T-helper 2 cell treated with Interferon-gamma antibody and Interleukin-4, amounts not matched to agents 5 μg/mL and 100 μg/mL, for 36 hours (primary cell): Measurements from ENCODE around the gene CD248.
"Not testable (repeated sequence)": the region's sequence is repeated elsewhere in the genome, so short reads cannot be mapped to it uniquely, and the experiment has no call there.

Source experiments
- DNase-seq: peaks from one replicate; pipeline ENCODE4 v3.0.0; 2021; ENCODE audit warnings: low spot score
- H3K27ac Mint-ChIP-seq: one replicate; pipeline ENCODE4 v1.8.0; 2021; ENCODE audit warnings: mild to moderate bottlenecking, mixed read lengths
- H3K27me3 Mint-ChIP-seq: one replicate; pipeline ENCODE4 v1.8.0; 2021; ENCODE audit warnings: low read depth, mixed read lengths
- H3K36me3 Mint-ChIP-seq: one replicate; pipeline ENCODE4 v1.8.0; 2021; ENCODE audit warnings: low read depth, mixed read lengths
- H3K4me1 Mint-ChIP-seq: one replicate; pipeline ENCODE4 v1.8.0; 2021; ENCODE audit warnings: low read depth, mixed read lengths
- H3K4me3 Mint-ChIP-seq: one replicate; pipeline ENCODE4 v1.8.0; 2022; ENCODE audit warnings: mild to moderate bottlenecking, moderate library complexity, mixed read lengths
- H3K9me3 Mint-ChIP-seq: one replicate; pipeline ENCODE4 v1.8.0; 2021; ENCODE audit warnings: mixed read lengths

CD248 gene

DNA sequence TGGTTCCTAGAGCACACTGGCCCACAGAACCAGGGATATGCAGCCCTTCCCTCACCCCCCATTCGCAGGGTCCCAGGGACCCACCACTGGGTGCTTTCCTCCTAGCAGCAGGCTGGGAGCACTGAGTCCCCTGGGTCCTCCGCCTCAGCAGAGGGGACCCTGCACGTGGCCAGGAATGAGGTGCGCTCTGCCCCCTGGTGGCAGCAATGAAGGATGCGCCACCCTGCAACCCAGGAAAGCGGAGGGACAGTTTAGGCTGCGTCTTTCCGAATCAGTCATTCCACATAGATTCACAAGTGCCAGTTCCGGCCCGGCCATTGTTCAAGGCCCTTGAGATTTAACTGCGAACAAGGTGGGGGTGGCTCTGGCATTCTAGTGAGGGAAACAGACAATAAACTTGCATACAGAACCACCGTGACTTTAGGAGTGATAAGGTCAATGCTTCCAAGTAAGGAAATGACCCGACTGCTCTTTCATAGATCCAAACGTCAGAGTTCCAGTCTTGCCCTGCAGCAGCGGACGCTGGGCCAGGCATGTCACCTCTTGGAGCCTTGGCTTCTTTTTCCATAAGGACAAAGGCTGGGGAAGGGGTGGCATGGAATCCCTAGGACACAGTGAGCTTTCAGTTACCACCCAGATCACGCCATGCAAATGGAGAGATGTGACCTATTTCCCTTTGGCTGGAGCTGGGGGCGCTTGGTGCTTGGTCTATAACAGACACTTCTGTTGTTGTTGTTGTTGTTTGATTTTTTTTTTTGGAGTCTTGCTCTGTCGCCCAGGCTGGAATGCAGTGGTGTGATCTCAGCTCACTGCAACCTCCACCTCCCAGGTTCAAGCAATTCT lies 11.7 kb upstream of the CD248 start:
- H3K27me3 Mint-ChIP-seq = no peaks in the 10 kb centered on the region
- H3K4me3 Mint-ChIP-seq = peak overlapping the region; percentile 55
- H3K4me1 Mint-ChIP-seq = peaks cover 20% of the 10 kb centered on the region

DNA sequence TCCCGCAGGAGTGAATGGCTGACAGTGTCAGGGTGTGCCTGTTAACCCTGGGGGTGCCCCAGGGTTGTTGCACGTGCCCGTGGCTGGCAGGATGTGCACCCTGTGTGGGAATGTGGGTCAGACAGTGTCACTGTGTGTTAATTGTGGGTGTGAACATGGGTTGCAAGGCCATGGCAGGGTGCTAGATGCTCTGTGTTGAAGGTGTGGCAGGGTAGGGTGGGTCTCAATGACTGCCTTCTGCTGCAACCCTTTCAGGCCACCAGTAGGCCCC lies 11.1 kb upstream of the CD248 start:
- no peaks in the 10 kb centered on the region for H3K27me3 Mint-ChIP-seq
- DNase-seq = no peak
- peak overlapping the region; percentile 62 for H3K27ac Mint-ChIP-seq
- H3K4me1 Mint-ChIP-seq = peaks cover 20% of the 10 kb centered on the region
- H3K4me3 Mint-ChIP-seq = no peak overlapping the region
- no peaks in the 10 kb centered on the region for H3K36me3 Mint-ChIP-seq
- H3K9me3 Mint-ChIP-seq = no peaks in the 10 kb centered on the region

More for the DNA sequence above, 11.7 kb upstream of the CD248 start:
- Mint-ChIP-seq H3K9me3 (no peaks in the 10 kb centered on the region), H3K36me3 (no peaks in the 10 kb centered on the region), H3K27ac (peak overlapping the region; percentile 62)
- peak; percentile 79 for DNase-seq

DNA sequence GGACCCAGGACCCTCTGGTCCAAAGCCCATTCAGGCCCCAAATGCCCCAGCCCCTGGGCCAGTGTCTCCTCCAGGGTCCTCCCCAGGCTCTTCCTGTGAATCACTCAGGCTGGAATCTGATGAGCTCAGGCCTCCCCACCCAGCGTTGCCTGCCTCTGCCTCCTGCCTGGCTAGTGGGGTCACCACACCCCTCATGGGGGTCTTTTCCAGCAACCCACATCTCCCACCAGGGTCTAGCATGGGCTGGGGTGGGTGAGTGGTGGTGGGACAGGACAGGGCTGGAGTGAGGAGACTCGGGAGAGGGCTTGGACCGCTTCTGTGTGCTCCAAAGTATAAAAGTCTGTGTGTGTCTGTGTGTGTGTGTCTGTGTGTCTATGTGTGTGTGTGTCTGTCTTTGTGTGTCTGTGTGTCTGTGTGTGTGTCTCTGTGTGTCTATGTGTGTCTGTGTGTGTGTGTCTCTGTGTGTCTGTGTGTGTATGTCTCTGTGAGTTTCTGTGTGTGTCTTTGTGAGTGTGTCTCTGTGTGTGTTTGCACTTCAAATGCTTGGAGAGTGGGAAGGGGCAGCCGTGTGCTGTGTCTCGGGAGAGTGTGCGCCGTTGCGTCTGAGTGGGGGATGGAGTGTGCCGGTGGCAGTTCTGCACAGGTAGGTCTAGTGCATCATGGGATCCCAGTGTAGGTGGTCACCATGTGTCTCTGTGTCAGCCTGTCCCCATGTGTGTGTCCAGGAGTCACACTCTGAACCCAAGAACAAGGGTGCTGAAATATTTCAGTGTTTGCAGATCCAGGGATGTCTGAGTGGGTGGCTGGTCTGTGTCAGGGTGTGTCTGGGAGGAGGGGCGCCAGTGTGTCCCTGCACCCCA lies 10.6 kb upstream of the CD248 start:
- Mint-ChIP-seq H3K27me3 (no peaks in the 10 kb centered on the region), H3K4me1 (peaks cover 20% of the 10 kb centered on the region), H3K36me3 (no peaks in the 10 kb centered on the region), H3K4me3 (peak overlapping the region; percentile 6), H3K27ac (peak overlapping the region; percentile 62), H3K9me3 (no peaks in the 10 kb centered on the region)
- DNase-seq = no peak

DNA sequence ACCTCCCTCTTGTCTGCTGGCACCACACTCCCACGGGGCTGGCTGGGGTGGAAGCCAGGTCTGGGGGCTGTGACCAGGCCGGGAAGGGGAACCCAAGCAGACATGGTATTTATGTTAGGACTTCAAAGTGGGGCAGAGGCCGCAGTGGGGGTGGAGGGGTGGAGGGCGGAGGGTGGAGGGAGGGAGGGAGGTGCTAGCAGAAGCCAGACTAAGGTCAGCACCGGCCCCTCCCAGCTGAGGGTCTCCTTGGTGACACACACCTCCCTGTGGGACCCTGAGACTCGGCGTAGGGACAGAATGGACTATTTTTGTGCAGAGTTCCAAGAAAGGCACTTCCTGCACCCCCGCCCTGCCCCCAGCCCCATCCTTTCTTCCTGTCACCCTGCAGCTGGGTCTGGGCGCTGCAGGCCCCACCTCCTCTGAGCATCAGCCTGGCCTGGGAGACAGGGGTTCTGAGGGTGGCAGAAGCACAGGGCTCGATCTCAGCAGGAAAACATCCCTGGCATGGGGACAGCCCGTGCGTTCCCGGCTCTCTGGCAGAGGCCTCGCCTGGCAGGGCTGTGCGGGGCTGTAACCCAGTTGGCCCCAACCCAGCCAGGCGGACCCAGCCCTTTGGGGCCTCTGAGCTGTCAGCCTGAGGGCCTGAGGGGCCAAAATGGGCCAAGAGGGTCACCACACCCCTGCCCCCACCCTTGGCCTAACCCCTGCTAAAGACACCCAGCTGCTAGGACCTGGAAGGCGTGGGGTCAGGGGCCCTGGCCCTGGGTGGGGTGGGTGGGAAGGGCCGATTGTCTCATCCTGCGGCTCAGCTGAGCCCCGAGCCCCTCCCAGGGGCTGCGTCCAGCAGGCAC lies 9.6 kb upstream of the CD248 start:
- Mint-ChIP-seq H3K4me3 (no peak overlapping the region), H3K36me3 (no peaks in the 10 kb centered on the region), H3K27me3 (no peaks in the 10 kb centered on the region), H3K27ac (peak overlapping the region; percentile 70), H3K4me1 (peaks cover 20% of the 10 kb centered on the region), H3K9me3 (no peaks in the 10 kb centered on the region)
- DNase-seq = no peak

DNA sequence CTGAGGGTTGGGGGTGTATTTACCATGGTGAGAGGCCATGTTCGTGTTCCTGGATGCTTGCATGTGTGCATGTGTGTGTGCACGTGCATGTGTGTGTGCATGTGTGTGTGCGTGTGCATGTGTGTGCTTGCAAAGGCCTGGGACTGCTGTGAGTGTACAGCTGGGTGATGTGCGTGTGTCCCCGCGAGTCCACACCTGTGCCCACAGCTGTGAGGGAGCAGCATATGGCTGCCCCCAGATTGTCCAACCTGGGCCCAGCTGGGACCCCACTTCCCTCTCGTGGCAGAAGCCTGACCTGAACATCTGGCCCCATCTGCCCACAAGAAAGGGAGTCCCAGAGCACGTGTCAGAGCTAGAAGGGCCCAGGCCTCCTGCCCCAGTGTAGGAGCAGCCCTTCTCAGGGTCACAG lies 8.4 kb upstream of the CD248 start:
- peaks cover 20% of the 10 kb centered on the region for H3K4me1 Mint-ChIP-seq
- H3K4me3 Mint-ChIP-seq = no peak overlapping the region
- peaks cover 2% of the 10 kb centered on the region for H3K9me3 Mint-ChIP-seq
- no peaks in the 10 kb centered on the region for H3K36me3 Mint-ChIP-seq
- DNase-seq = no peak
- H3K27ac Mint-ChIP-seq = no peak overlapping the region
- H3K27me3 Mint-ChIP-seq = peaks cover 1% of the 10 kb centered on the region

GRCh38 chr11:66324664-66325063 lies 7.8 kb upstream of the CD248 start:
- no peaks in the 10 kb centered on the region for H3K36me3 Mint-ChIP-seq
- H3K4me1 Mint-ChIP-seq = peaks cover 20% of the 10 kb centered on the region
- H3K9me3 Mint-ChIP-seq = peaks cover 8% of the 10 kb centered on the region
- no peak overlapping the region for H3K4me3 Mint-ChIP-seq
- DNase-seq = no peak
- peaks cover 5% of the 10 kb centered on the region for H3K27me3 Mint-ChIP-seq
- H3K27ac Mint-ChIP-seq = no peak overlapping the region

DNA sequence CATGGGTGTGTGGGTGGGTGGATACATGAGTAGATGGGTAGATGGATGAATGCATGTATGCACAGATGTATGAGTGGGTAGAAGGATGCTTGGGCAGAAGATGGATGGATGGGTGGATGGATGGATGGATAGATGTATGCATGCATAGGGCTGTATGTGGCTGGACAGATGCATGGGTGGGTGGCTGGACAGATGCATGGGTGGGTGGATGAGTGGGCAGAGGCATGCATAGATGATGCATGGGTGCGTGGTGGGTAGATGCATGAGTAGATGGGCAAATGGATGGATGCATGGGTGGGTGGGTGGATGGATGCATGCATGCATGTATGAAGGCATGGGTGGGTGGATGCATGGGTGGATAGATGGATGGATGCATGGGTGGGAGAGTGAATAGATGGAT lies 6.8 kb upstream of the CD248 start:
- H3K27me3 Mint-ChIP-seq = peaks cover 5% of the 10 kb centered on the region
- no peak overlapping the region for H3K4me3 Mint-ChIP-seq
- no peak overlapping the region for H3K27ac Mint-ChIP-seq
- H3K9me3 Mint-ChIP-seq = peaks cover 8% of the 10 kb centered on the region
- no peaks in the 10 kb centered on the region for H3K36me3 Mint-ChIP-seq
- H3K4me1 Mint-ChIP-seq = peaks cover 26% of the 10 kb centered on the region
- no peak for DNase-seq

DNA sequence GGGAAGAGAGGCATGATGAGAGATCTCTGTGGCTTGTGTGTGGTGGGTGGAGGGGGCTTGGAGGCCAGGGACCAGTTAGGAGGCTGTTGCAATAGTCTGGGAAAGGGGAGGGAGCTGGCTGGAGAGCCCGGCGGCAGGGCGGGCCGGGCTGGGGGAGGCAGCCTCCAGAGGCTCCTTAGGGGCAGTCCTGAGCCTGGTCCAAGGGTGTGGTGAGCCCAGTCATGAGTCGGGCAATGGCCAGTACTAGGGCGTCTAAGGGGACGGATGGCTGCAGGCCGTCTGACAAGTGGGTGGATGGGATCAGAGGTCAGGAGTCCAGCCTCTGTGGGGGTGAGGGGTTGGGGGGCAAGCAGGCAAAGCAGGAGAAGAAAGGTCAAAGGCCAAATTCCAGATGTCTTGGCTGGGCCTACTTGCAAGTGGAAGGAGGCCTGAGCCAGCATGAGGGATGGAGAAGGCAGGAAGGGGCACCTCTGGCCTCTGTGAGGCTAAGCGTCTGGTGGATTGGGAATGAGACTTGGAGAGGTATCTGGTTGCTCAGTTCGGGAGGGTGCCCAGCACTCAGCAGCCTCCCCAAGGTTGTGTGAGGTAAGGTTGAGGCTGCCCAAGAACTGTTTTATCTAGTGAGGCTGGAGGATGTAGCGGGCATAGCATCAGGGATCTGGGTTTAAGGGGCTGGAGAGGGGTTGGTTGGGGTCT lies 6.0 kb upstream of the CD248 start:
- DNase-seq = no peak
- Mint-ChIP-seq H3K36me3 (no peaks in the 10 kb centered on the region), H3K27ac (no peak overlapping the region), H3K4me1 (peaks cover 26% of the 10 kb centered on the region), H3K4me3 (no peak overlapping the region), H3K9me3 (peaks cover 8% of the 10 kb centered on the region), H3K27me3 (peaks cover 5% of the 10 kb centered on the region)

- Mint-ChIP-seq H3K4me1 (peaks cover 25% of the 10 kb centered on the region), H3K27me3 (peaks cover 5% of the 10 kb centered on the region), H3K9me3 (peaks cover 8% of the 10 kb centered on the region), H3K36me3 (no peaks in the 10 kb centered on the region), H3K4me3 (no peak overlapping the region), H3K27ac (no peak overlapping the region)
- no peak for DNase-seq
Measured at GRCh38 chr11:66321606-66322005, 4.8 kb upstream of the CD248 start.

DNA sequence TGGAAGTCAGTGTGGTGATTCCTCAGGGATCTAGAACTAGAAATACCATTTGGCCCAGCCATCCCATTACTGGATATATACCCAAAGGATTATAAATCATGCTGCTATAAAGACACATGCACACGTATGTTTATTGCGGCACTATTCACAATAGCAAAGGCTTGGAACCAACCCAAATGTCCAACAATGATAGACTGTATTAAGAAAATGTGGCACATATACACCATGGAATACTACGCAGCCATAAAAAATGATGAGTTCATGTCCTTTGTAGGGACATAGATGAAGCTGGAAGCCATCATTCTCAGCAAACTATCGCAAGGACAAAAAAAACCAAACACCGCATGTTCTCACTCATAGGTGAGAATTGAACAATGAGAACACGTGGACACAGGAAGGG lies 3.9 kb upstream of the CD248 start:
- DNase-seq, H3K4me3 Mint-ChIP-seq, H3K27me3 Mint-ChIP-seq, H3K9me3 Mint-ChIP-seq, H3K36me3 Mint-ChIP-seq, H3K27ac Mint-ChIP-seq: not testable (repeated sequence)
- H3K4me1 Mint-ChIP-seq = peaks cover 20% of the 10 kb centered on the region

DNA sequence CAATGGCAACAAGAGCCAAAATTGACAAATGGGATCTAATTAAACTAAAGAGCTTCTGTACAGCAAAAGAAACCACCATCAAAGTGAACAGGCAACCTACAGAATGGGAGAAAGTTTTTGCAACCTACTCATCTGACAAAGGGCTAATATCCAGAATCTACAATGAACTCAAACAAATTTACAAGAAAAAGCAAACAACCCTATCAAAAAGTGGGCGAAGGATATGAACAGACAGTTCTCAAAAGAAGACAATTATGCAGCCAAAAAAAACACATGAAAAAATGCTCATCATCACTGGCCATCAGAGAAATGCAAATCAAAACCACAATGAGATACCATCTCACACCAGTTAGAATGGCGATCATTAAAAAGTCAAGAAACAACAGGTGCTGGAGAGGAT lies 3.4 kb upstream of the CD248 start:
- H3K9me3 Mint-ChIP-seq, H3K27me3 Mint-ChIP-seq, H3K4me3 Mint-ChIP-seq, H3K36me3 Mint-ChIP-seq, H3K27ac Mint-ChIP-seq, DNase-seq: not testable (repeated sequence)
- H3K4me1 Mint-ChIP-seq = peaks cover 19% of the 10 kb centered on the region

DNA sequence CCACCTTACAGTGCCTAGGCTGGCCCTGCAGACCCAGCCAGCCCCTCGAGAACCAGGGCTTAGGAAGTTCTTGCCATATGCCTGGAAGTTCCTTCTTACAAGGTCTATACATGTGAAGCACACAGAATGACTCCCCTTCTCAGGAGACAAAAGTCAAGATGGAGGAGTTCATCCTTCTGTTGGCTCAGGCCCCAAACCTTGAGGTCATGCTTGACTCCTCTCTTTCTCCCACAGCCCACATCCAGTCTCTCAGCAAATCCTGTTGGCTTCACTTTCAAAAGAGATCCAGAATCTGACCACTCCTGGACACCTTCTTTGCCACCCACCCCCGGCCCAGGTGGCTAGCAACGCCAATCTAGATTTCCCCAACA lies 1.7 kb upstream of the CD248 start:
- Mint-ChIP-seq H3K27me3 (peaks cover 7% of the 10 kb centered on the region), H3K4me1 (peaks cover 25% of the 10 kb centered on the region), H3K9me3 (peaks cover 8% of the 10 kb centered on the region), H3K36me3 (no peaks in the 10 kb centered on the region), H3K4me3 (no peak overlapping the region), H3K27ac (peak overlapping the region; percentile 22)
- DNase-seq = no peak

DNA sequence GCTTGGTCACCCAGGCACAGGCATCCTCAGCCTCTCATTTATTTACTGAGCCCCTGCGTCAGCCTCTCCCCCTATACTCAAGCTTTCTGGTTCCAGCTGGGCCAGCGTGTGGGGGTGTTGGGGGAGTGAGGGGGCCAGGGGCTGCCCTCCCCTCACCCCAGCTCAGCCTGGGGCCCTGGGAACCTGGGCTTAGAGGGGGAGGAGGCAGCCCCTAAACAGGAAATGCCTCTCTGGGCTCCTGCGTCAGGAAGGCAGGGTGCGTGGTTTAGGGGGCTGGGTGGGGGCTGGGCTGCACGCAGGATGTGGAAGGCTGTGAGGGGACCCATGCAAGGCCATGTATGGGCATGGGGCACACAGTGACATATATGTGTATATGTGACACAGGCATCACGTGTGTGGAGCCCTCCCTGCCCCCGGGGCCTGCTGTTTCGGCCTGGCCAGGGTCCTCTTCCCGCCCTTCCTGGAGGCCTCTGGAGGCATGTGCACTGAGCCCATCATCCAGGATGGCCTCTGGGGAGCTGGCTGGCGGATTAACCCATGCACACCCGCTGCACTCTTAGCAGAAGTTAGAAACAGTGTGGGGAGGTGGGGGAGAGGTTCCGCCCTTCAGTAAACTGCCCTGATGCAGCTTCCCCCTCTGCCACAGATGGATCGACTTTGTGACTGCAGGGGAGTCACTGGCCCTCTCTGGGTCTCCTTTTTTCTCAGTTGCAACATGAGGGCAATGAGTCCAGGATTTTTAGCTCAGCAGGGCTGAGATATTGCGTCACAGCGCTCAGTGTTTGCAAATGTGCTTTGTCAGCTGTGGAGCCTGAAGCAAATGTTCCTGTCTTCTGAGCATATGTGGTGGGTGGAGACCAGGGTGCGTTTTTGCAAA lies 1.1 kb upstream of the CD248 start:
- Mint-ChIP-seq H3K27me3 (peaks cover 7% of the 10 kb centered on the region), H3K4me3 (no peak overlapping the region), H3K4me1 (peaks cover 25% of the 10 kb centered on the region), H3K36me3 (no peaks in the 10 kb centered on the region), H3K9me3 (peaks cover 8% of the 10 kb centered on the region), H3K27ac (peak overlapping the region; percentile 71)
- no peak for DNase-seq
